Superior temporal gyrus (tissue), 1 donor: ENCODE measurements around the gene C9orf50.
"Not testable (repeated sequence)": the region's sequence is repeated elsewhere in the genome, so short reads cannot be mapped to it uniquely, and the experiment has no call there.

ENCODE experiments used
- DNase-seq: peaks from one replicate; pipeline ENCODE4 v3.0.0-alpha.2; 2016; ENCODE audit errors: extremely low spot score

The C9orf50 gene

GRCh38 chr9:129620669-129621295, at the start of gene C9orf50:
TSS of gene C9orf50 (minus strand) at chr9:129621101. CDS start at chr9:129620574, 527 bp downstream.
- no peak for DNase-seq

DNA sequence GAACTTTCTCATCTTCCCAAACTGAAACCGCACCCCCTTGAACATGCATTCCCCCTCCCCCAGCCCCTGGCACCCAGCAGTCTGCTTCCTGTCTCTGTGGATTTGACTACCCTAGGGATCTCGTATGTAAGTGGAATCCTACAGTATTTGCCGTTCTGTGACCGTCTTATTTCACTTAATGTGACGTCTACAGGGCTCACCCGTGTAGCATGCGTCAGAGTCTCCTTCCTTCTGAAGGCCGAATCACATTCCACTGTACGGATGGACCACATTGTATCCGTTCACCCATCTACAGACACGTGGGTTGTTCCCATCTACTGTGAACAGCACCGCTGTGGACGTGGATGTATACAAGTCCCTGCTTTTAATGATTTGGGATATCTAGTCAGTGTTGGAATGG, 49.0 kb upstream of the C9orf50 start:
- no peak for DNase-seq

GRCh38 chr9:129669141-129669718, 48.3 kb upstream of the C9orf50 start:
- DNase-seq, result no peak

DNA sequence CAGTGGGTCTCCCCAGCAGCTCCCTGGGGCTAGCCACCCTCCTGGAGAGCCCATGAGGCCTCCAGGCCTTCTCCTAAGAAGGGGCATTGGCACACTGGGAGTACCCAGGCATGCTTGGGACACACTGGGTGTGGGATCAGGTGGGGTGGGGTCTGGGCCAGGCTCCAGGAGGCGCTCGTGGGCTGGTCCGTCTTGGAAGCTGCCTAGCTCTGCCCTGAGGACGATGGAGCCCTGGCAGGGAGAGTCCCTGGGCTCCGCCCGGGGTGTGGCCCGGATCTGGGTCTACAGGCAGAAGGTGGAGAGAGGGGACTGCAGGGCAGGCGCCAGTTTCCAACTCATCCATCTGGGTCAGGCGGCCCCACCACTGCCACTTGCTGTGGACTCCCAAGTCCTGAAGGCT, 46.9 kb upstream of the C9orf50 start:
- DNase-seq, result no peak

DNA sequence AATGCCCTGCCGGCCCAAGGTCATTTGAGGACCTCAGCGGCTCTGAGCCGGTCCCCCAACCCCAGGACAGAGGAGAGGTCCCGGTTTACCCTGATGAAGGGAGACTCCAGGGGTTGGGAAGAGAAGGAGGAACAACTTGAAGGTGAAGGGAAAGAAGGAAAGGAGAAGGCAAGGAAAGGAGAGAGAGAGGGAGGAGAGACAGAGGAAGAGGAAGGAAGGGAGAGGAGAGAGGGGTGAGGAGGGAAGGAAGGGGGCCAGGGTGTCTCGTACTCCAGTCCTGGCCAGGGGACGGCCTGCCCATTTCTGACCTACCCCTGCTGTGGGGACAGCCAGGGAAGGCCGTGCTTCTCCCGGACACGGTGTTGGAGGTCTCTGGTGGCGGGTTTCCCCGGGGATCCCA, 46.5 kb upstream of the C9orf50 start:
- DNase-seq, result no peak

GRCh38 chr9:129666575-129666974, 45.7 kb upstream of the C9orf50 start:
- no peak for DNase-seq

DNA sequence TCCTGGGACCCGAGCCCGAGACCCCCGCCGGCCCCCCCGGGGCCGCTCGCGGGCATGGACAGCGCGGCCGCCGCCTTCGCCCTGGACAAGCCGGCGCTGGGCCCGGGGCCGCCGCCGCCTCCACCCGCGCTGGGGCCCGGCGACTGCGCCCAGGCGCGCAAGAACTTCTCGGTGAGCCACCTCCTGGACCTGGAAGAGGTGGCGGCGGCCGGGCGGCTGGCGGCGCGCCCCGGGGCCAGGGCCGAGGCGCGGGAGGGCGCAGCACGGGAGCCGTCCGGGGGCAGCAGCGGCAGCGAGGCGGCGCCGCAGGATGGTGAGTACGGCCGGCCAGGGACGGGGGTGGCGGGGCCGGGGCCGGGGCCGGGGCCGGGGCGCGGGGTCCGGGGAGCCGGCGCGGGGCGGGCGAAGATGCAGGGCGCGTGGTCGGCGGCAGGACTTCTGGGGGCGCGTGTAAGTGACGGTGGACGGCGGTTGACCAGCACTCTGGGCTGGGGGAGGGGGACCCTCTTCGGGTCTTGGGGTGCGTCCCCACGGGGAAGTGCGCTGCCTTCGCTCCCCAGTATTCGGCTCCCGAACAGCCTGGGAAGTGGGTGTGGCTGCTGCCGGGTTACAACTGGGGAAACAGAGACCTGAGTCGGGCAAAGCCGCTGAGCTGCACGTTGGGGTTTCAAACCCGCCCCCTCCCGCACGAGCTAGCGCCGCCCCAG, 45.1 kb upstream of the C9orf50 start:
- no peak for DNase-seq

- DNase-seq, result no peak
These were observed 44.5 kb upstream of the C9orf50 start, which contains the start of gene PRRX2 for GRCh38 chr9:129665389-129665775. TSS of gene PRRX2 (plus strand) at chr9:129665647. CDS start at chr9:129665868, 221 bp downstream.

- DNase-seq, result no peak
These were observed 44.0 kb upstream of the C9orf50 start for GRCh38 chr9:129664746-129665388.

DNA sequence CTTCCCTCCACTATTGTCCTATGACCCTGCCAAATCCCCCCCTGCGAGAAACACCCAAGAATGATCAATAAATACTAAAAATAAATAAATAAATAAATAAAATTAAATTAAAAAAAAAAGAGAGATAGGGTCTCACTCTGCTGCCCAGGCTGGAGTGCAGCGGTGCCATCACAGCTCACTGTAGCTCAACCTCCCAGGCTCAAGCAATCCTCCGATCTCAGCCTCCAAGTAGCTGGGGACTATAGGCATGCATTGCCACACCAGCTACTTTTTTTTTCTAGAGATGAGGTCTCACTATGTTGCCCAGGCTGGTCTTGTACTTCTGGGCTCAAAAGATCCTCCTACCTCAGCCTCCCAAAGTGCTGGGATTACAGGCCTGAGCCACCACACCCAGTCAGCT, 41.3 kb upstream of the C9orf50 start:
- DNase-seq, result not testable (repeated sequence)

GRCh38 chr9:129661029-129661428, 40.1 kb upstream of the C9orf50 start:
- no peak for DNase-seq

DNA sequence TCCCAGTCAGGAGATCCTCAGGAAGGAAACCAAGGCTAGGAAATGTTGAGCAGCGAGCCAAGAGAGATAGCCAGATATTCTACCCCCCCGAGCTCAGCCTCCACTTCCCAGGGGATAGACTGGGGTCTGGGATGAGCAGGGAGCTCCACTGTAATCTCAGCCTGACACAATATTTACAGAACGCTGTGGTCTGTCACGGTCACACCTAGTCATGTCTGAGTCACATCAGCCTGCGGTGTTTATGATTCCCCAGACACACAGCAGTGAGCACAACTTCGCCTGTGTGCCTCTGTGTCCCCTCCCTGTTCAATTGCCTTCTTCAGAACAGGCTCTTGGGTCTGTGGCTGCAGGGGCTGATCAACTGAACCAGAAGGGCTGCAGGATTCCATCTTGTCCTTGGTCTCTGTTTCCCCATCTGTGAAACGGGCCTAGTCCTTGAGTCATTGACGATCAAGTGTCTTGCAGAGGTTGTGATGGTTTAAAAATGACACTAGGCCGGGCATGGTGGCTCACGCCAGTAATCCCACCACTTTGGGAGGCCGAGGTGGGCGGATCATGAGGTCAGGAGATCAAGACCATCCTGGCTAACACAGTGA, 36.0 kb upstream of the C9orf50 start:
- no peak for DNase-seq

DNA sequence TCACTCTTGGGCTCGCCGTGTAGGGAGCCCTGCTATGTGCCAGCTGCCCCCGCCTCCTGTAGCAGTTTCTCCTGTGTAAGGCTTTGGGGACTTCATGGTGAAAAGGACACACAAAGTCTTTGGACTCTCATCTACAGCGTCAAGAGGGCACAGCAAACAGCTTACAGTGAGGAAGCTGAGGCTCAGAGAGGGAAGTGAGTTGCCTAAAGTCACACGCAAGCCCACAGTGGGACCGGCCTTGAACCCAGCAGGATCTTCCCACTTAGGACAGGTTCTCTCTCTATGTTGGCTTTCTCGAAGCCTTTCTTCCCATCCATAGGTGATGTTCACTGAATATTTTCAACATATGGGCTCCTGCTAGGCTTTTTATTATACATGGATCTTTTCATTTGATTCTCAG, 34.8 kb upstream of the C9orf50 start:
- DNase-seq, result no peak

DNA sequence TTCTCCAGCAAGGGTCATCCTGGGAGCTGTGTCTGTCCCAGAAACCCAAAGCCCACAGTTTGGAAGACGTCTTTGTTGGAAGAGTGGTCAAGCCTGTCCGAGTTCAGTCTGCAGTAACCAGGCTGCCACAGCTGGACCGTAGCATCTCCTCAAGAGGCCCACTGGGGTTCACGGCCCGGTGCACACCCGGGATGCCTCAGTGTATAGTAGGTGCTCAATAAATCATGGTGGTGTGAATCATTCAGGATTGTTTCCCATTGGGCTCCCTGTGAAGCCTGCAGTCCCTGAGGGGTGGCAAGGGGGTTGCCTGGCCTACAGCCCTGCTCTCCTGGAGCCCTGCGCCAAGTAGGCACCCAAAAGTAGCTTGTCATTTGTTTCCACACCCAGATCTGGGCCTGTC, 34.3 kb upstream of the C9orf50 start:
- no peak for DNase-seq

DNA sequence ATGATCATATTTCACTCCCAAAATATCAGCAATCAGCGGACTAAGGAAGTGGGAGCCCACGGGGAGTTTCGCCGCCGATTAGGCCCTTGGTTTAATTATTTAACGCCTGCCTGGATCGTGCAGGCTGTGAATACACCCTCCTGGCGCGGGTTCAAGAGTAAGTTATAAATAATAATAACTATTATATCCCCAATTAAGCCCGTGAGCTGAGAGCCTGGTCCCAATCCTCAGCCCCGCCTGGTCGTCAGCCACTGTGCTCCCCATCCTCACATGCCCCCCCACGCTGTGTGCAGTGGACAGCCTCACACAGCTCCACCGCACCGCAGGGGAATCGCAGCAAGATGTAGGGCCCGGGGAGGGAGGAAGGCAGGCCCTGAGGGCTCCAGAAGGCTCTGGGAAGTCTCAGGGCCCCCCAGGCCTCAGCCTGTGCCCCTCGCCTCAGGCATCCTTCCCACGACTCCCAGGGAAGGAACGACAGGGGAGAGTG, 33.7 kb upstream of the C9orf50 start:
- no peak for DNase-seq

GRCh38 chr9:129653823-129654553, 33.1 kb upstream of the C9orf50 start:
- no peak for DNase-seq

- no peak for DNase-seq
These were observed 29.9 kb upstream of the C9orf50 start for GRCh38 chr9:129650680-129651235.

- DNase-seq, result no peak
These were observed 29.1 kb upstream of the C9orf50 start for GRCh38 chr9:129649726-129650679.

GRCh38 chr9:129648764-129649115, 27.8 kb upstream of the C9orf50 start:
- no peak for DNase-seq
